Prostate gland (tissue), 2 donors: ENCODE measurements around the gene MBNL2. TPM values are rescaled to one million over a fixed set of nuclear protein-coding genes. Genes with fewer than 3 reads are reported as not detected.
A peak's percentile ranks its signal among the peaks of the same experiment; 100 is the strongest.

Experiments used
- DNase-seq: peaks from one replicate; pipeline ENCODE4 v3.0.0-alpha.2; 2019; ENCODE audit warnings: low spot score
- H3K27ac ChIP-seq, 2 donors: fragments of 200-600 bp; sonication (generic); 2 replicates each; pipeline ENCODE4 v1.5.1; 2017 to 2019
- H3K27me3 ChIP-seq: fragments of 200-600 bp; sonication (generic); replicated peaks from 2 replicates; pipeline ENCODE4 v1.5.1; 2019; ENCODE audit not compliant: insufficient read depth
- H3K36me3 ChIP-seq, 2 donors: fragments of 200-600 bp; sonication (generic); 1 replicate in 1 of 2; 2 replicates in 1 of 2; pipeline versions ENCODE4 v1.5.1 to v1.8.1; 2017 to 2019
- H3K4me1 ChIP-seq: fragments of 200-600 bp; sonication (generic); replicated peaks from 2 replicates; pipeline ENCODE4 v1.5.1; 2019
- H3K4me3 ChIP-seq, 2 donors: fragments of 200-600 bp; sonication (generic); 2 replicates each; pipeline ENCODE4 v1.5.1; 2017 to 2019
- H3K9me3 ChIP-seq: fragments of 200-600 bp; sonication (generic); 2 replicates; pipeline ENCODE4 v1.5.1; 2017
- CTCF ChIP-seq, 4 experiments: fragments of 200-600 bp in 2 of 4; fragments of 450-650 bp in 2 of 4; sonication (generic) in 2 of 4; IDR thresholded peaks; 1 replicate in 3 of 4; 2 replicates in 1 of 4; pipeline ENCODE4 v1.5.1; 2016 to 2019; ENCODE audit warnings: antibody characterized with exemption in 4 of 4, mild to moderate bottlenecking in 2 of 4, moderate library complexity in 2 of 4
- POLR2A ChIP-seq: fragments of 450-650 bp; IDR thresholded peaks from one replicate; pipeline ENCODE4 v1.6.1; 2016; ENCODE audit warnings: antibody characterized with exemption, mild to moderate bottlenecking
- POLR2AphosphoS5 ChIP-seq: sonication (generic); formaldehyde crosslinking; IDR thresholded peaks from one replicate; pipeline ENCODE4 v1.6.1; 2017; ENCODE audit warnings: antibody characterized with exemption
- WGBS: methylation state at CpG from one replicate; pipeline ENCODE4 v1.1.5; 2018; 5-methylcytosine and 5-hydroxymethylcytosine counted together
- intact Hi-C: fragments of 100-400 bp; cut with DNase I; formaldehyde crosslinking; loops from one replicate; pipeline ENCODE4 v1.14.2; 2022
- total RNA-seq, 2 donors: library from RNA; depleted of rRNA; stranded (reverse); fragments of >200 nt; gene quantifications; one replicate each; pipeline ENCODE4 v1.1.0, GENCODE V29; 2016

The MBNL2 gene
- total RNA-seq, 2 donors from 2014 or later, result 59.1 to 85.7 TPM

GRCh38 chr13:97224544-97225300, 2.6 kb downstream of the MBNL2 start:
- peak overlapping the region; percentile 85 for H3K27ac ChIP-seq
- intact Hi-C loops, result loop anchor here (5.0 to 10.0 kb wide), 5 partner anchors 38 to 993 kb away; partner anchors contain the start of gene RAP2A
- no peak for DNase-seq
- no peak for TF ChIP-seq POLR2A
- no peak for TF ChIP-seq CTCF (IDR thresholded peaks at IDR 0.05)
- TF ChIP-seq POLR2AphosphoS5, result no peak
- H3K27me3 ChIP-seq, result no peaks in the 10 kb centered on the region
- H3K36me3 ChIP-seq, result no peaks in the 10 kb centered on the region
- 6% methylated on average over 5 of the region's 5 CpGs for WGBS
- peaks cover 4% of the 10 kb centered on the region for H3K4me1 ChIP-seq
- H3K9me3 ChIP-seq, result no peaks in the 10 kb centered on the region
- H3K4me3 ChIP-seq, result peak overlapping the region; percentile 35 to 45

GRCh38 chr13:97225533-97225932, 3.4 kb downstream of the MBNL2 start:
- H3K9me3 ChIP-seq, result no peaks in the 10 kb centered on the region
- H3K27ac ChIP-seq, result peak overlapping the region; percentile 85
- no peaks in the 10 kb centered on the region for H3K27me3 ChIP-seq
- H3K4me1 ChIP-seq, result peaks cover 4% of the 10 kb centered on the region
- TF ChIP-seq POLR2A, result no peak
- TF ChIP-seq CTCF (IDR thresholded peaks at IDR 0.05), result no peak
- no peak for TF ChIP-seq POLR2AphosphoS5
- peak overlapping the region; percentile 35 to 45 for H3K4me3 ChIP-seq
- no peaks in the 10 kb centered on the region for H3K36me3 ChIP-seq
- 51% methylated on average over 4 of the region's 4 CpGs for WGBS
- intact Hi-C loops, result loop anchor here (5.0 to 10.0 kb wide), 2 partner anchors 37 to 59 kb away; no protein-coding TSS in a partner anchor
- no peak for DNase-seq

GRCh38 chr13:97226013-97226412, 3.9 kb downstream of the MBNL2 start:
- Histone ChIP-seq H3K36me3 (no peaks in the 10 kb centered on the region), H3K4me3 (peak overlapping the region; percentile 35 to 45), H3K27me3 (no peaks in the 10 kb centered on the region), H3K9me3 (no peaks in the 10 kb centered on the region), H3K4me1 (peaks cover 4% of the 10 kb centered on the region), H3K27ac (peak overlapping the region; percentile 85)
- TF ChIP-seq POLR2A (no peak), POLR2AphosphoS5 (no peak), CTCF (IDR thresholded peaks at IDR 0.05) (no peak)
- WGBS, result 10% methylated on average over 8 of the region's 8 CpGs
- peak; percentile 16 for DNase-seq
- intact Hi-C loops, result loop anchor here (5.0 to 10.0 kb wide), 2 partner anchors 36 to 59 kb away; no protein-coding TSS in a partner anchor

GRCh38 chr13:97226788-97227627, 4.9 kb downstream of the MBNL2 start:
- Histone ChIP-seq H3K9me3 (no peaks in the 10 kb centered on the region), H3K27me3 (no peaks in the 10 kb centered on the region), H3K4me1 (peaks cover 4% of the 10 kb centered on the region), H3K4me3 (no peak overlapping the region), H3K36me3 (no peaks in the 10 kb centered on the region), H3K27ac (peak overlapping the region; percentile 12 to 85)
- intact Hi-C loops, result loop anchor here (5.0 to 10.0 kb wide), 2 partner anchors 35 to 58 kb away; no protein-coding TSS in a partner anchor
- TF ChIP-seq POLR2AphosphoS5, result no peak
- TF ChIP-seq CTCF (IDR thresholded peaks at IDR 0.05), result no peak
- no peak for TF ChIP-seq POLR2A
- WGBS, result 38% methylated on average over 6 of the region's 6 CpGs
- DNase-seq, result no peak
